ENCODE measurements around the gene PTGER2.

DNA sequence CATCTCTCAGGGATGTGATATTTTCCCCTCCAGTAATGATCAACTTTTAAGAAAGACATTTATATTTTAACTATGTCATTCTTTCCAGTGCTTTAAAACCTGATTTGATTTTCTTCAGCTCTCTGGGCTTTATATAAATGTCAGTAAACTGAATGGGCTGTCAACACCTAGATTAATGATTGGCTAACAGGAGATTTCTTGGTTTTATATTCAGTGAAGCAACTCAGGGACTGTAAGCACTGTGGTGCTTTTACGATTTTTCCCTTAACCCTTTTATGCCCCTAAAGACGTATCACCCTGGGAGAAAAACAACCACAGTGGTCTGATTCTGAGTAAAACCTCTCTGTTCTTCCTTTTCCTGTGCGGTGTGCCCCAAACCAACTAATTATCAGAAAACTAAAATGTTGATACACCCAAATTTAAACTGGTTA lies 38.0 kb downstream of the PTGER2 start:
- TF ChIP-seq EP300 (IDR thresholded peaks at IDR 0.05) = no peak
- no peak for TF ChIP-seq CTCF (IDR thresholded peaks at IDR 0.05)

Measured in tibial nerve (tissue), 4 donors.